ENCODE data around the gene OR2L3. TPM values are rescaled to one million over a fixed set of nuclear protein-coding genes. Genes with fewer than 3 reads are reported as not detected.

OR2L3 gene
- total RNA-seq, 1 experiment from 2014 or later, result 0.15 TPM

DNA sequence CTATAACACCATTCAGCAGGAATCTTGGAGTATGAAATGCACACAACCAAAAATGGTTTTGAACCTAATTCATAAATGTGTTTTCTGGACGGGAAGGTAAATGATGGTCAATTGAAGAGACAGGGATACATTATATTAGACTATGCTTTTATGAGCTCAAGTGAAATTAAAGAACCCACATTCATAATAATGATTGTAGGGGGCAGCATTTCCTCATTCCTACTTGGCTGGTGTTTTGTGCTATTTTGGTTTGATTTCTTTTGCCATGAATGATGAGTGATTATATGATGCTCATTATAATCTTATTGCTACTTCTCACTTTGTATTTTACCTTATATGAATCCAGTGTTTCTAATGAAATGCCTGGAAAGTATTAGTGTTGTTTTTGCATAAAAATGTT is 372 bp downstream of the OR2L3 start:
- intact Hi-C loops (cut with micrococcal nuclease), result loop anchor here (1.0 to 5.0 kb wide), 4 partner anchors 110 to 575 kb away; no protein-coding TSS in a partner anchor
- Histone ChIP-seq H3K9me2 (replicated peaks; ENCODE audit: low read length) (no peaks in the 10 kb centered on the region), H3K4me3 (ENCODE audit: low read length) (no peak overlapping the region), H3K4me1 (ENCODE audit: insufficient read depth, low read length) (no peaks in the 10 kb centered on the region), H3K9me3 (ENCODE audit: low read length) (no peaks in the 10 kb centered on the region), H3K9ac (ENCODE audit: low read length) (no peak overlapping the region), H3K27me3 (ENCODE audit: low read length) (no peaks in the 10 kb centered on the region), H3K27ac (ENCODE audit: low read length) (no peak overlapping the region), H3K36me3 (ENCODE audit: low read depth, low read length) (no peaks in the 10 kb centered on the region), H3F3A (ENCODE audit: low read length, unreplicated experiment) (no peaks in the 10 kb centered on the region), H4K20me1 (ENCODE audit: low read length) (no peaks in the 10 kb centered on the region), H2AFZ (ENCODE audit: low read length) (no peak overlapping the region), H3K79me2 (ENCODE audit: low read length) (no peaks in the 10 kb centered on the region), H3K4me2 (ENCODE audit: low read length) (no peak overlapping the region)
- no TSS peak for BruUV-seq (replicated peaks)
- TF ChIP-seq, protein P1, sequence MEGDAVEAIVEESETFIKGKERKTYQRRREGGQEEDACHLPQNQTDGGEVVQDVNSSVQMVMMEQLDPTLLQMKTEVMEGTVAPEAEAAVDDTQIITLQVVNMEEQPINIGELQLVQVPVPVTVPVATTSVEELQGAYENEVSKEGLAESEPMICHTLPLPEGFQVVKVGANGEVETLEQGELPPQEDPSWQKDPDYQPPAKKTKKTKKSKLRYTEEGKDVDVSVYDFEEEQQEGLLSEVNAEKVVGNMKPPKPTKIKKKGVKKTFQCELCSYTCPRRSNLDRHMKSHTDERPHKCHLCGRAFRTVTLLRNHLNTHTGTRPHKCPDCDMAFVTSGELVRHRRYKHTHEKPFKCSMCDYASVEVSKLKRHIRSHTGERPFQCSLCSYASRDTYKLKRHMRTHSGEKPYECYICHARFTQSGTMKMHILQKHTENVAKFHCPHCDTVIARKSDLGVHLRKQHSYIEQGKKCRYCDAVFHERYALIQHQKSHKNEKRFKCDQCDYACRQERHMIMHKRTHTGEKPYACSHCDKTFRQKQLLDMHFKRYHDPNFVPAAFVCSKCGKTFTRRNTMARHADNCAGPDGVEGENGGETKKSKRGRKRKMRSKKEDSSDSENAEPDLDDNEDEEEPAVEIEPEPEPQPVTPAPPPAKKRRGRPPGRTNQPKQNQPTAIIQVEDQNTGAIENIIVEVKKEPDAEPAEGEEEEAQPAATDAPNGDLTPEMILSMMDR (conservative IDR thresholded peaks at IDR 0.05; ENCODE audit: low read depth, low read length), result peak; percentile 64
- TF ChIP-seq EZH2 (IDR thresholded peaks at IDR 0.05; ENCODE audit: low read length, unreplicated experiment) (no peak), EZH2phosphoT487 (IDR thresholded peaks at IDR 0.05; ENCODE audit: borderline replicate concordance, low read length) (no peak)
- ATAC-seq (peak; percentile 70), DNase-seq (peak; percentile 37)
- POLR2A ChIA-PET (ENCODE audit: unreplicated experiment), result no interaction called here
- CTCF ChIA-PET, result interaction anchor here (0.6 kb wide), 2 partner anchors 196 to 205 kb away, joined by 3 to 4 read pairs; no protein-coding TSS in a partner anchor

DNA sequence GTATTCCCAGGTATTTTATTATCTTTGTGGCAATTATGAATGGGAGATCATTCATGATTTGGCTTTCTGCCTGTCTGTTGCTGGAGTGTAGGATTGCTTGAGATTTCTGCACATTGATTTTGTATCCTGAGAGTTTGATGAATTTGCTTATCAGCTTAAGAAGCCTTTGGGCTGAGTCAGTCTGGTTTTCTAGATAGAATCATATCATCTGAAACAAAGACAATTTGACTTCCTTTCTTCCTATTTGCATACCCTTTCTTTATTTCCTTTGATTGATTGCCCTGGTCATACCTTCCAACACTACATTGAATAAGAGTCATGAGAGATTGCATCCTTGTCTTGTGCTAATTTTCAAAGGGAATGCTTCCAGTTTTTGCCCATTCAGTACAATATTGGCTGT is 8.0 kb downstream of the OR2L3 start:
- Histone ChIP-seq H3K79me2 (ENCODE audit: low read length) (no peaks in the 10 kb centered on the region), H3F3A (ENCODE audit: low read length, unreplicated experiment) (no peaks in the 10 kb centered on the region), H3K27me3 (ENCODE audit: low read length) (no peaks in the 10 kb centered on the region), H3K4me3 (ENCODE audit: low read length) (no peak overlapping the region), H3K27ac (ENCODE audit: low read length) (no peak overlapping the region), H3K4me1 (ENCODE audit: insufficient read depth, low read length) (0 out of 2 replicates have a peak, but pooled peaks cover 3% of the 10 kb centered on the region), H3K4me2 (ENCODE audit: low read length) (no peak overlapping the region), H2AFZ (ENCODE audit: low read length) (no peak overlapping the region), H3K9ac (ENCODE audit: low read length) (no peak overlapping the region), H3K9me2 (replicated peaks; ENCODE audit: low read length) (no peaks in the 10 kb centered on the region), H3K9me3 (ENCODE audit: low read length) (no peaks in the 10 kb centered on the region), H3K36me3 (ENCODE audit: low read depth, low read length) (no peaks in the 10 kb centered on the region), H4K20me1 (ENCODE audit: low read length) (no peaks in the 10 kb centered on the region)
- ChIA-PET CTCF (no interaction called here), POLR2A (ENCODE audit: unreplicated experiment) (no interaction called here)
- BruUV-seq (replicated peaks), result no TSS peak
- intact Hi-C loops (cut with micrococcal nuclease), result loop anchor here (5.0 kb wide), 1 partner anchor 88 kb away; no protein-coding TSS in a partner anchor
- TF ChIP-seq, protein P1 (conservative IDR thresholded peaks at IDR 0.05; ENCODE audit: low read depth, low read length), result no peak
- TF ChIP-seq EZH2phosphoT487 (IDR thresholded peaks at IDR 0.05; ENCODE audit: borderline replicate concordance, low read length) (no peak), EZH2 (IDR thresholded peaks at IDR 0.05; ENCODE audit: low read length, unreplicated experiment) (no peak)
- ATAC-seq, result peak; percentile 28
- no peak for DNase-seq

DNA sequence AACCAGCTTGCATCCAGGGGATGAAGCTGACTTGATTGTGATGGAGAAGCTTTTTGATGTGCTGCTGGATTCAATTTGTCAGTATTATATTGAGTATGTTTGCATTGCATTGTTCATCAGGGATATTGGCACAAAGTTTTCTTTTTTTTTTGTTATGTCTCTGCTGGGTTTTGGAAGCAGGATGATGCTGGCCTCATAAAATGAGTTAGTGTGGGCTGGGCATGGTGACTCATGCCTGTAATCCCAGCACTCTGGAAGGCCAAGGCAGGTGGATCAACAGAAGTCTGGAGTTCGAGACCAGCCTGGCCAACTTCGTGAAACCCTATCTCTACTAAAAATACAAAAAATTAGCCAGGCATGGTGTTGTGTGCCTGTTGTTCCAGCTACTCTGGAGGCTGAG is 8.6 kb downstream of the OR2L3 start:
- TF ChIP-seq EZH2phosphoT487 (IDR thresholded peaks at IDR 0.05; ENCODE audit: borderline replicate concordance, low read length) (no peak), EZH2 (IDR thresholded peaks at IDR 0.05; ENCODE audit: low read length, unreplicated experiment) (no peak)
- TF ChIP-seq, protein P1 (conservative IDR thresholded peaks at IDR 0.05; ENCODE audit: low read depth, low read length), result no peak
- DNase-seq, result peak; percentile 87
- ChIA-PET POLR2A (ENCODE audit: unreplicated experiment) (no interaction called here), CTCF (no interaction called here)
- Histone ChIP-seq H3F3A (ENCODE audit: low read length, unreplicated experiment) (no peaks in the 10 kb centered on the region), H3K36me3 (ENCODE audit: low read depth, low read length) (no peaks in the 10 kb centered on the region), H3K79me2 (ENCODE audit: low read length) (no peaks in the 10 kb centered on the region), H3K4me3 (ENCODE audit: low read length) (no peak overlapping the region), H3K9ac (ENCODE audit: low read length) (no peak overlapping the region), H3K27ac (ENCODE audit: low read length) (no peak overlapping the region), H2AFZ (ENCODE audit: low read length) (no peak overlapping the region), H3K4me1 (ENCODE audit: insufficient read depth, low read length) (0 out of 2 replicates have a peak, but pooled peaks cover 3% of the 10 kb centered on the region), H3K4me2 (ENCODE audit: low read length) (no peak overlapping the region), H3K27me3 (ENCODE audit: low read length) (no peaks in the 10 kb centered on the region), H3K9me3 (ENCODE audit: low read length) (no peaks in the 10 kb centered on the region), H3K9me2 (replicated peaks; ENCODE audit: low read length) (no peaks in the 10 kb centered on the region), H4K20me1 (ENCODE audit: low read length) (no peaks in the 10 kb centered on the region)
- peak; percentile 94 for ATAC-seq
- intact Hi-C loops (cut with micrococcal nuclease), result loop anchor here (5.0 kb wide), 1 partner anchor 87 kb away; no protein-coding TSS in a partner anchor
- no TSS peak for BruUV-seq (replicated peaks)

Data from PC-3 (cell line).